HCEC 1CT (cell line): ENCODE measurements around the gene NOBOX.
A peak's percentile ranks its signal among the peaks of the same experiment; 100 is the strongest.
"Not testable (repeated sequence)": the region's sequence is repeated elsewhere in the genome, so short reads cannot be mapped to it uniquely, and the experiment has no call there.

Experiments
- DNase-seq: peaks from one replicate; pipeline ENCODE4 v3.0.0-alpha.2; 2017

NOBOX gene

DNA sequence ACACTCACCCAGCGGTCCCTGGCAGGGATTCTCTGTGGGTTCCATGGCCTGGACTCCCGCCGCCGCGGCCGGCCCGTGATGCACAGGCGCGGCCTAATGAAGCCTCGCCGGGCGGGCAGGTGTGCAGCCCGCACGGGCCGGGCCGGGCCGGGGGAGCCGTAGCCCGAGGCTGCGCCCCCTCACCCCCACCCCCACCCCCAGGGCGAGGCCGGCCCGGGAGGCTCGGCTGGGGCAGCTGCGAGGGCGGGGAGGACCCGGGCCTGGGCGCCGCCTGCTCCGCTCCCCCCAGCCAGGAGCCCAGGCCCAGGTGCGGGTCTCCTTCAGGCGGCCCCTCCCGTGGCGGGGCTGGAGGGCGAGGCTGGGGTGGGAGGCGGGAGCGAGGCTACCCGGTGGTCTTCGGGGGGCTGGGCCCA is at the start of gene NOBOX:
NOBOX (minus strand) TSS at position 45 of the 413 bp plus-strand sequence.
- no peak for DNase-seq

DNA sequence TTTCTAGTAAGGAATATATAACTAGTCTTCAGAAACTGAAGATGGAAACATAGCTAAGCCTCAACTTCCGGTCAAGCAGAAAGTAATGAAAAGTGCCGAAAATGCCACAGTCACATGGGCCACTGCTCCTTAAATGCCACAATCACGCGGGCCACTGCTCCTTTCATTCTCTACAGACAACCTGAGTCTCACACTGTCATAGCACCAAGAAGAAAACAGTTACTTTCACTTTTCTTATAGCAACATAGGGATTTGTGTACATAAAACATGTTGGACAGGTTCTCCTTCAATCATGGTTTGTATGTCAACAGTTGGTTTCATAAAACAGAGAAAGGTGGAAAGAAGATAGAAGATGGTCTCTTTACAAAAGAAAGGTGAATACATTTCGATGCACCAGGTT is 48.6 kb upstream of the NOBOX start:
- no peak for DNase-seq

DNA sequence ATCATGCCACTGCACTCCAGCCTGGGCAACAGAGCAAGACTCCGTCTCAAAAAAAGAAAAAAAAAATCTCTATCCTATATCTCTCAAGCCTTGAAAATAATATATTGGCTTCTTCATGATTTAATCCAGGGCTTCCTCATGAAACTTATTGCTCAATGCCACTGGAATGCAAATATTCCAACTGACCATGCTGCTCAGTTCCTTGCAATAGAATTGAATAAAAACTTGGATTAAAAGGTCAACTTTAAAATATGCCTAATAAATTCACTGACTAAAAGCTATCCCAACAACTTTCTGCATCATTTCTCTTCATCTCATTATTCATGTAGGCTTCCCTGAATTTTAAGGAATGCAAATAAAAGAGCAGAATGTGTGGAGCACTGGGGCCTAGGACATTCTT is 42.1 kb upstream of the NOBOX start:
- no peak for DNase-seq

DNA sequence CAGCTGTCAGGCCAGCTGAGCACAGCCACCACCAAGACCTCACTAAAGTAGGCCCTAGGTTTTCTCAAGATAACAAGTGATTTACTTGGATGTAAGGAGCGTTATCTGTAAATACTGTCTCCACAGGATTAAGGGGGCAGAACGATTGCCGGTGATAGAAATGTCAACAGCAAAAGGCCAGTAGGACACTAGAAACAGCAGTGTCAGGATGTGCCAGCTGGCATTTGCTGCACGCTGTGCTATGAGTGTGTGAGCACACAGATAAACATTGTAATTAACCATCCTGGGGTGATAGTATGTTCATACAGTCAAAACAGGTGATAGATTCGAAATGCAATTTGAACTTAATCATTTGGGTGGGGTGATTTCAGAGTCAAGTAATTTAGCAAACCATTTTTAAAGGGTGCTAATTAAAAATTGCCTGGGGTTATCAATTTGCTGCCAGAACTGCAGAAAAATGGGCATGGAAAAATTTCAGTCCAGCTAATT is 36.3 kb upstream of the NOBOX start:
- DNase-seq = no peak

DNA sequence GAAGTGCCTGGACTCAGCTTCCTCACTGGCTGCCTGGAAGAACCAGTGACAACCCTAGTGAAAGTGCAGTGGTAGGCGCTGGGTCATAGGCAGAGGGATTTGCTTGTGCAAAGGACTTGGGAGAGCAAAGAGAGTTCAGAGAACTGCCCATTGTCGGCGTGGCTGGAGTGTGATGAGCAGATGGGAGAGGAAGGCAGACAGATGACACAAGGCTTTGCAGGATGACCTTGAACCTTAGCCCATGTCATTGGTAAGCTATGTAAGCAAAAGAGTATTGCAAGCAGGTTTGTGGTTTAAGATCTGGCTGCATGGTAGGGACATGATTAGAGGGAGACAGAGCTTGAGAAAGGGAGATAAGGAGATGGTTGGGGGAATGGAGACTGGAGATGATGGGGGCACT is 35.3 kb upstream of the NOBOX start:
- DNase-seq = no peak

DNA sequence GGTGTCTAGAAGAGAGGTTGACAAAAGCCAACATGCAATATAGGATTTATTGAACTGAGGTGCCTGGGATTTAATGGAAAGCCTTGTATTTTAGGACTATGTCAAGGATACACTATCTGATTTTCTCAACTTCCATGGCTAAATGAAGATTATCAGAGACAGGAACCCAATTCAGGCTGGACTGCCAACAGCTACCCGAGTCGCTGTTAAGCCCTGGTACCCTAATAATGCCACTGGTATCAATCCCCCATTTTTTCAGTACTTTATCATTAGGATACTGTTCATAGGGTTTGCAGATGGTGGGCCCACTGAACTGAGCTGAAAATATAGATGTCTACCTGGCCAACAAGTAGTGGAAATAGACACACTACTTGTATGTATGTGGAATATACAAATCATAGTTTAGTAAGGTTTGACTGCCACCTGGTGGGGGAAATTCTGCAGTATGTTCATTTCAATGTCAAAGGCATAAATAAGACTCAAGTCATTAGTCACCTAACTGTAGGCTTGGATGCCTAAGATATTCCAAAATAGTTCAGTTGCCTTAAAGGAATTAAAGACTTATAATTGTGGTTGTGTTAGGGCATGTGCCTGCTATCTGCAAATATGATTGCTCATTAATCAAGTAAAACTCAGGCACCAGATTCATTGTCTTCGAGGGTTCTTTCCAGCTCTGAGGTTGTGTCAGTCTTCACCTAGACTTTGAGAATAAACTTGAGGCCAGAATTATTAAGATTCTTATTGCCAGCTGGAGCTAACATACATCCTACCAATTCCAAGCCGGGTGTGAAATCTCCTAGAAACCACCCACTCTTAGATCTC is 34.1 kb upstream of the NOBOX start:
- DNase-seq = peak; percentile 42

DNA sequence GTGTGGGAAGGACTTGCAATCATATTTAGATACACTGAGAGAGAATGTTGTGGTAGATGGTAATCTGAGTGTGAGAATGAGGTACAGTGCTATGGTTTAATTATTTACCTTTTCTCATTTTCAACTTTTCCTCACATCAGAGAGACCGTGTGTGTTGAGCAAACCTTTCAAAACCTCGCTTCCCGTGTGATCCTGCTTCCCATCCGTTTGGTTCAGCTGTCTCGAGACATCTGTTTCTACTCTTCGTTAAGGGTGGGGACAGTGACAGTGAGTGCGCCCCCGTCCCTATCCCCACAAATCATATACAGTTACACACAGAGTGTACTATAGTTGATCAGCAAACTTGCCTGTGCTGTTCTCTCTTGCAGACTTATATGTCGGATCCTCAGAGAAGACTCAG is 33.0 kb upstream of the NOBOX start:
- DNase-seq = no peak

DNA sequence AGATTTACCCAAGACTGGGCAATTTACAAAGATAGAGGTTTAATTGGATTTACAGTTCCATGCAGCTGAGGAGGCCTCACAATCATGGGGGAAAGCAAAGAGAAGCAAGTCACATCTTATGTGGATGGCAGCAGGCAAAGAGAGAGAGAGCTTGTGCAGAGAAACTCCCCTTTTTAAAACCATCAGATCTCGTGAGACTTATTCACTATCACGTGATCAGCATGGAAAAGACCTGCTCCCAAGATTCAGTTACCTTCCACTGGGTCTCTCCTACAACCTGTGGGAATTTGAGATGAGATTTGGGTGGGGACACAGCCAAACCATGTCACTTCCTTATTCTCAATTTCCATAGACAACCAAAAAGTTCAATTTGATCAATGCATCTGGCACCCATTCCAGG is 24.9 kb upstream of the NOBOX start:
- no peak for DNase-seq

DNA sequence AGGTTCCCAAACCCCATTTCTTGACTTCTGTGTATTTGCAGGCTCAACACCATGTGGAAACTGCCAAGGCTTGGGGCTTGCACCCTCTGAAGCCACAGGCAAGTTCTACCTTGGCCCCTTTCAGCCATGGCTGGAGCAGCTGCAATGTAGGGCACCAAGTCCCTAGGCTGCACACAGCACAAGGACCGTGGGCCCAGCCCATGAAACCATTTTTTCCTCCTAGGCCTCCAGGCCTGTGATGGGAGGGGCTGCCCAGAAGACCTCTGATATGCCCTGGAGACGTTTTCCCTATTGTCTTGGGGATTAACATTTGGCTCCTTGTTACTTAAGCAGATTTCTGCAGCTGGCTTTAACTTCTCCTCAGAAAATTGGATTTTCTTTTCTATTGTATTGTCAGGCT is 24.0 kb upstream of the NOBOX start:
- DNase-seq = not testable (repeated sequence)

DNA sequence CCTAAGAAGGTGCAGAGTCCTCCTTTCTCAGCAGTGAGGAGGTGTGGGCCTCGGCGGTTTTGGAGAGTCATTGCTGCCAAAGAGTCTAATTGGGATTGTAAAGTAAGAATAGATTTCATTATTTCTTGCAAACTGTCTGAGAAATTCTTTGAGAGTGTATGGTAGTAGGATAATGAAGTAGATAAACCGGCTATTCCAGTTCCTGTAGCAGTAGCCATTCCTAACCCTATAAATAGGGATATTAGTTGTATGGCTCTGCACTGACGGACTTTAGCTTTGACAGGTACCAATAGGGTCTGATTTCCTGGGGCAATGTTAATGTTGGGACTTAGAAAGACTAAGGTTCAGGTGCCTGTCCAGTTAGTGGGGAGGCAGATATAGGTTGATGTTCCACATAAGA is 15.4 kb upstream of the NOBOX start:
- DNase-seq = not testable (repeated sequence)

DNA sequence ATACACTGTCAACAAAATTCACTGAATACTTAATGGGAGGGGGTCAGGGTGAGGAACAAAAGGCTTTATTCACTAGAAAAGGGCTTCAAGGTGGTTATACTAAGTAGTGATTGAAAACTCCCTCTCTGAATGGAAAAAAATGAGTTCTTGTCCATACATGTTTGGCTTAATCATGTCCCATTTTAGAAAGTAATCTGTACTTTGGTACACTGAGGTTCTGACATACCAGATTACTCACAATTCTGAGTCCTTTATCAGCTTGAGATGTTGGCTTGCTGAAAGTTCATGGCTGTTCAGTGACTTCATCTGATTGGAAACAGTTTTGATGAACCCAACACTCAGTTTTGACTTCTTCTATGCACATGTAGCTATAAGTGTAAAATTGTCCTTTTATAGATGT is 12.8 kb upstream of the NOBOX start:
- no peak for DNase-seq

DNA sequence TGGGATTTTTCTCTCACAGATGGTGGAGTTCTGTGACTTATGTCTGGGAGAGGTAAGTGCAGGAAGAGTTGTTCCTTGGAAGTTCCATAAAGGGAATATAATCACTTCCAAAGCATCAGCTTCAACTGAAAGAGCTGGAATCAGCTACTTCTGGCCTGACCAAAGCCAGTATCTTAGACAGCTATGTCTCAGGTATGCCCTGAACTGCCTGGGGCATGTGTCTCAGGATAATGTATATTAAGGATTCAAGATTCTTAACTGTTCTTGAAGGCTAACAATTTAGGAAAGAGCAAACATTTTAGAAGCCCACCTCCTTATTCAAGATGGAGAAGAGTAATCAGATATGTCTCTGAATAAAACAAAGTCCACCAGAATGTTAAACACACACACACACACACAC is 12.4 kb upstream of the NOBOX start:
- DNase-seq = no peak

DNA sequence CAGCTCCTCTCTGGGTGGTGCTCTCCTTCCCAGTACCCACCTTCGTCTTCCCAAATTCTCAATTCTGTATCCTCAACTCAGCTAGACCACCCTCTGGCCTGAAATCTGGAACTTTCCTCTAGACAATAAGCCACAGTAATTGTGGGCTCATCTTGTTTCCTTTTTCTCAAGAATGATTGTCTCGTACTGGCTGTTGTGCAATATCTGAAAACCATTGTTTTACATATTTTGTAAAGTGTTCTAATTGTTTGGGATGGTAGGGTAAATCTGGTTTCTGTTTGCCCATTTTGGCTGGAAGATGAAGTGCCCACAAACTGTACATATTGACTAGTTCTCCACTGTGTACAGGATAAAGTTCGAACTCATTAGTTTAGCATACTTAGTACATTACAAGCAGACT is 11.3 kb upstream of the NOBOX start:
- no peak for DNase-seq

DNA sequence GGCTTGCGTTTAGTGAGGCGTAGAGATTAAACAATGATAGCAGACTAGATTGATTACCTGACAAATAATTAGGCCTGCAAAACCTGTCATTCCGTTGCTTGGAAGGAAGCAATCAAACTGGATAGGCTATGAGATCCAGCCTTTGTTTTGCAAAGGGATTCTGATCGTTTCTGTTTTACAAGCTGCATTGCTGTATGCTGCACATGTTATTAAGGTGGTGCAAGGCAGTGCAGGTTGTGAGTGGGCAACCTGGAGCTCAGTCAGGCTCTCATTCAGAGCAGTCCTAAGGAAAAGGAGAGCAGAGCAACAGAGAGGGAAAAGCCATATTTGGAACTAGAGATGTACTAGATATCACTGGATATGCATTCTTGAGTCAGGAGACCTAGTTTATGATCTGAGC is 6.9 kb upstream of the NOBOX start:
- no peak for DNase-seq

DNA sequence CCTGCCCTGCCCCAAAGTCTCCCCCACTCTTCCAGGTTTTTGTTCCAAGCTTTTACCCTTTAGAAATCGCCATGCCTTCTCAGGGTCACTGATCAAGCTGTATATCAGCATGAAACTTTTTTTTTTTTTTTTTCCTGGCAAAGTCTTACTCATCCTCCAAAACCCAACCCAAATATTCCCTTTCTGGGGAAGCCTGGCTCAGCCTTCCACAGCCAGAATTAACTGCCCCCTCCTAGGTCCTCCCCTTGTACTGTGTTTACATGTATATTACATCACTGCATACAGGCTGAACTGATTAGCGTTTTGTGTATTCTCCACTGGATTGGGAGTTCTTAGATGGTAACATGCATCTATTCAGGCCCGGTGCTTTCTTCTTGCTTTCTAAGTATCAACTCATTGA is 4.6 kb upstream of the NOBOX start:
- DNase-seq = no peak

DNA sequence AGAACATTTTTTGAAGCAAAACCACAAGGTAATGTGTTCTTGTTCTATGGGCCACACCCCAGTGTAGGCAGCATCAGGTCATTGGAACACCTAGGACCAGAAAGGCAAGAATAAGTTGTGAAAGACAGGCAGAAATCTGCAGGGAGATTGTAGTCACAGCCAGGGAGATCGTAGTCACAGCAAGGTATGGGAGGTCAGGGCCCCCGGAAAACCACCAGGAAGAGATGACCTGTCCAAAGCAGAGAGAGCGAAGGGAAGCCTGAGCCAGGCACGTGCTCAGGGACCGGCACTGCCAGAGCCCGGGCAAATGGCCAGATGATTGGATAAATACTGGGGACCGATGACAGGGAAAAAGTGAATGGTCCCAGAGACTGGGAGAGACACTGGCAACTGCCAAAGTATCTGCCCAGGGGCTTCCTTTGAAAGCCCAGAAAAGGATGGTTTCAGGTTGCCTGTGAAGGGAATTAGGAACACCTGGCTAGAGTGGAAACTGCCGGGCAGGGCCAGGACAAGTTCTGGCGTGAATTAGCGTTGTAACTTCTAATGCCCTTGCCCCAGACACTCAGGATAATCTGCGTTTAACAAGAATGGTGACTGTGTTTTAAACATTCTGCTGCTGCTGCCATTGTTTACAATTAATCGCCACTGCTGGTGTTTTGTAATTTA is 3.9 kb upstream of the NOBOX start:
- DNase-seq = no peak

DNA sequence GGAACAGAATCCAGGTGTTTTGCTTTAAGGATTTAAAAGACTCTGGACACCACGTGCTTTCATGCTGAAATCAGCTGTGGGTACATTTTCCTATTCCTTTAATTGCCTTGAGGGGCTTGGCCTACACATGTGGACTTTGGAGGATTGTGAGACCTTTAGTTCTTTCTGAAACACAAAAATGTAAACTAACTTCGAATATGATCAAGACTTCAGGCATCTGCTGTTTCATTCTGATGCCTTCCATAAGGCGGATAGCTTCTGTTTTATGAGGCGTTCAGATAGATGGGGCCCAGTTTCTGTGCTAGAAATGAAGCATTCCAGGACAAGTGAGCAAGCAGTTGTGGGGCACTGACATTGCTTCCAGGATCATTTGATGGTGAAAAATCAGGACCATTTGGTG is 1.5 kb upstream of the NOBOX start:
- no peak for DNase-seq

DNA sequence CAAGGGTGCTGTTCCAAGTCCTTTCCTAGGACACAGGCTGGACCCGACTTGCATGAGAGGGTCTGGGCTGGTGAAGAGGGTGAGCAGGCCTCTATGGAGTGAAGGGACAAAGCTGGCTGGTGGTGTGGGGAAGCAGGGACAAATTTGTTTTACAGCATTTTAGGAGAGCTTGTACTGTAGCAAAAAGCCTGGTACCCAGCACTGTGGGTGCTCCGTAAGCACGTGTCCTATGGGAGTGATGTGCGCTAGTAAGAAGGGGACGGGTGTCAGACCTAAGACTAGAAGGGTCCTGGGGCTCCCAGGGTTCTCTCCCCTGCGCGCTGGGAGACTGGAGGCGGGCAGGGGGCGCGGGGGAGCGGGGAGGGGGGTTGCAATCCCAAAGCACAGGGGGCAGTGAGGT is 391 bp downstream of the NOBOX start:
- DNase-seq = no peak

DNA sequence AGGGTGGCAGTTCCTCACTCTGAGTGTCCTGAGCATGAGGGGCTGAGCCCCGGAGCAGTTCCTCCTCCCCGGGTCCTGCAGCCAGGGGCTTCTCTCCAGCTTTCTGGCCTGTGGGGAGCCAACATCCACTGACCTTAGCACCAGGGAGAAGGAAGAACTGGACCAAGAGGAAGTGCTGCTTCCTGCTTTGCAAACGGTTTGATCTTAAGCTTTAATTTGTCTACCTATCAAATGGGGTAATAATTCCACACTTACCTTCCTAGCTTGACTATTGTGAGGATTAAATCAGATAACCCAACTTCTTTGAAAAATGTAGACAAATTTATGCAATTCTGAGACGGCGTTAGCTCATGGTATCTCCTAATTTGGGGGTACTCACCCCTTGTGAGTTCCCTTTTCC is 2.0 kb downstream of the NOBOX start:
- no peak for DNase-seq

DNA sequence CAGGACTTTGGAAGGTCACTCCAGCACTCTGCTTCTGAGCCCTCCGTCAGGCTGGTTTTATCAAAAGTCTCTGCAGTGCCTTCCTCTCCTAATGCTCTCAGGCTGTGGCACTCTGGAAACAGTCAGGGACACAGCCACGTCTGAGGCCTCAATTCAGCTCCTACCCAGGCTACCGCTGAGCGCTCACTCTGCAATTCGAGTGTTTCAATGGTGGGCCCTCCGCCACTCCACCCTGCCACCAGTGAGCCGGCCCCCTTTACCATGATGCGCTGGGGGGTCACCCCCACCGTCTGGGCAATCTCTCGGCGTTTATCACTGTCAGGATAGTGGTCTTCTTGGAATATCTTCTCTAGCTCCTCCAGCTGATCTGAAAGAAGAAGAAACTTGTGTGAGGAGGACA is 3.5 kb downstream of the NOBOX start:
- DNase-seq = no peak

DNA sequence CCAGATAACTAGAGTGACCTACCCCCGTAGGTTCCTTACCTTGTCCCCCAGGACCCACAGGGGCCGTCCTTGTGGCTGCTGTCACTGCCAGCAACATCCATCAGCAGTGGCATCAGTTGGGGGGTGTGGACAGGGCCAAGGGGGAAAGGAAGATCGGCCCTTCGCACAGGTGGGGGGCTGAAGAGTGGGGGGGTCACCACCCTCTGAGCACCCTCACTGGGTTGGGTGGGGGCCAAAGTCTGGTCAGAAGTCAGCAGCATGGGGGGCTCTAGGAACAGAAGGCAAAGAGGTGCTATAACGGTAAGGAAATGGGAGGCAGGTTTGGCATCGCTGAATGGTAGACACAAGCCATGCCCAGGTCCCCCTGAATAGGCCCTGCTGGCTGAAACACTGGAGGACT is 4.6 kb downstream of the NOBOX start:
- no peak for DNase-seq

DNA sequence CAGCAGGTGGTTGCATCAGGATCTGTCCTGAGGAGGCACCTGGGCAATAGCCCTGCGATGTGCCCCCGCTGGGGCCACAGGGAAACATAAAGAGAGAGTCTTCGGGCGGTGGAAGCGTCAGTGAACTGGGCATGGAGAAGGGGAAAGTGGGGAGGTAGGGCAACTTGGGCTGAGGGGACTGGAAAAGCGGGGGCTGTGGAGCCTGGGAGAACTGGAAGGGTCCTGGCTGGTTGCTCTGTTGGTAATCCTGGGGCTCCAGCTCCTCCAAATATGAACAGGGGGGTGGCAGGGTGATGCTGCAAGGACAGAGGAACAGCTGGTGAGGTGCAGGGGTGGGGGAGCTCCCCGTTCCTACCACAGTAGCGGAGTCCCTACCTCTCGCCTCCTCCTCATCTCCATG is 5.2 kb downstream of the NOBOX start:
- DNase-seq = no peak

DNA sequence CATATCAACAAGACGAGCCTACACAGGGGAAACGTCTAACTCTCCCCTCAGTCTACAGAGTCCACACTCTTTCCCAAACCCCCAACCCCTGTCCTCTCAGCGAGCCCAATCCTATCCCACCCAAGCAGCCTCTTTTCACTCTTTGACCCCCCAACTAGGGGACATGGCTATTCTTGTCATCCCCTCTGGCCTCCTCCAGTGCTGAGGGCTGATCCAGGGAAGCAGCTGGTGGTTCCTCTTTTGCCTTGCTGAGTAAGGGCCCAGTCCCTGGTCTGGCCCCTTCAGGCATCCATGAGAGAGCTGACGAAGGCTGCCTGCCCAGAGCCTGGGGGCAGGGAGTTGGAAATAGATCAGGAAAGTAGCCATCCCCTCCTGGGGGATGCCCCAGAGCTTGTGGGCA is 6.4 kb downstream of the NOBOX start:
- no peak for DNase-seq

DNA sequence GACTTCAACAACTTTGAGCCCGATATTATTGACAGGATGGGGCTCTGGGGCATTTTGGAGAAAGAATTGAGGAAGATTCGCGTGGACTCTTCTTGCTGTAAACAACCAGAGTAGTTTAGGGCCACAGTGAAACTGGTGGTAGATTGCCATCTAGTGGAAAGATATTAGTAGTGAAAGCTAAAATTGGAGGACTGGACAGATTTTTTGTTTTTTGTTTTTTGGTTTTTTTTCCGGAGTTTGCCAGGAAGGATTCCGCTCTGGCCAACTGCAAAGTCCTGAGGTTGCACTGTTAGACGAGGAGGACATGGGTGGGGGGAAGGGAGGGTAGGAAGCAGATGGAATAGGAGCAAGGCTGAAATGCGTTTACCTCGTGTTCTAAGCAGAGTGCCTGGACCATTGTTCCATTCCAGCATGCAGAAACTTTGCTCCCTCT is 11.7 kb downstream of the NOBOX start:
- DNase-seq = peak; percentile 30

DNA sequence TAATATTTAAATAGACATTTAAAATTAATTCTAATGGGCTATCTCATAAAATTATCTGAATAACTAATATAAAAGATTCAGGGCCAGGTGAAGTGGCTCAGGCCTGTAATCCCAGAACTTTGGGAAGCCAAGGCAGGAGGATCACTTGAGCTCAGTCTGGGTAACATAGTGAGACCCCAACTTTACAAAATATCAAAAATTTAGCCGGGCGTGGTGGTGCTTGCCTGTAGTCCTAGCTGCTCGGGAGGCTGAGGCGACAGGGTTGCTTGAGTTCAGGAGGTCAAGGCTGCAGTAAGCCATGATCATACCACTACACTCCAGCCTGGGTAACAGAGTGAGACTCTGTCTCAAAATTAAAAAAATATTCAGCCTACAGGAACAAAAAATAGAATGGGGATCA is 12.5 kb downstream of the NOBOX start:
- DNase-seq = no peak
